Measurements from ENCODE around the gene FBXW7.

- TF ChIP-seq RARB (CRISPR knock-in tag; IDR thresholded peaks at IDR 0.05) = no peak
- no peak for TF ChIP-seq ZC3H10 (CRISPR knock-in tag; IDR thresholded peaks at IDR 0.05)
Measured at GRCh38 chr4:152401424-152401823, 134.5 kb downstream of the FBXW7 start.
